Mammary epithelial cell (primary cell): ENCODE measurements around the gene ORC3.

Experiments
- CTCF ChIP-seq, 2 donors: IDR thresholded peaks in 1 of 2; conservative IDR thresholded peaks in 1 of 2; 2 replicates each; pipeline ENCODE4 v1.5.1; 2011 to 2012; ENCODE audit warnings: inconsistent platforms in 2 of 2, low read length in 2 of 2, mild to moderate bottlenecking in 2 of 2, control low read depth in 1 of 2, low read depth in 1 of 2; ENCODE audit not compliant: insufficient read depth in 1 of 2; ENCODE audit errors: extremely low read depth in 1 of 2
- EZH2 ChIP-seq: IDR thresholded peaks from 2 replicates; pipeline ENCODE4 v1.6.1; 2012; ENCODE audit warnings: low read length, inconsistent platforms, borderline replicate concordance

DNA sequence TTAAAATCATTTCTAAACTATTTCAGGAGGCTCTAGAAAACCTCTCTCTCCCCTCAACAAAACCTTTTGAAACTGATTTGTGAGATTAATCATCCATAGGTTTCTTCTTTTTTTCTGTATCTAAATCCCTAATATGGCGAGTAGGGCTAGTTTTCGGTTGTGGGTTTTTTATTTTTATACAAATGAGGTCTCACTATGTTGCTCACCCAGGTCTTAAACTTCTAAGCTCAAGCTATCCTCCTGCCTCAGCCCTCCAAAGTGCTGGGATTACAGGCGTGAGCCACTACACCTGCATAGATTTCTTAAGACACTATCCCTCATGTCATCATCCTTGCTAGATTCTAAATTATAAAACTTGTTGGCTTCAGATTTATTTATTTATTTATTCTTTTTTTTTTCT, 43.9 kb downstream of the ORC3 start:
- TF ChIP-seq CTCF (conservative IDR thresholded peaks at IDR 0.05 in 1 of 2, IDR thresholded peaks at IDR 0.05 in 1 of 2; ENCODE audit: extremely low read depth in 1 of 2, insufficient read depth in 1 of 2, low read depth in 1 of 2, low read length in 2 of 2) (no peak), EZH2 (no peak)
